GF-D8 (cell line): ENCODE data around the gene CNNM3.
"Not testable (repeated sequence)": the region's sequence is repeated elsewhere in the genome, so short reads cannot be mapped to it uniquely, and the experiment has no call there.

Experiments used
- DNase-seq: peaks from one replicate; lab custom pipeline; 2025; lab: John Stamatoyannopoulos, UW

The CNNM3 gene

GRCh38 chr2:96798733-96799622 lies 17.1 kb upstream of the CNNM3 start:
- no peak for DNase-seq

- DNase-seq, result no peak
Observed at GRCh38 chr2:96799623-96799935, 16.5 kb upstream of the CNNM3 start.

DNA sequence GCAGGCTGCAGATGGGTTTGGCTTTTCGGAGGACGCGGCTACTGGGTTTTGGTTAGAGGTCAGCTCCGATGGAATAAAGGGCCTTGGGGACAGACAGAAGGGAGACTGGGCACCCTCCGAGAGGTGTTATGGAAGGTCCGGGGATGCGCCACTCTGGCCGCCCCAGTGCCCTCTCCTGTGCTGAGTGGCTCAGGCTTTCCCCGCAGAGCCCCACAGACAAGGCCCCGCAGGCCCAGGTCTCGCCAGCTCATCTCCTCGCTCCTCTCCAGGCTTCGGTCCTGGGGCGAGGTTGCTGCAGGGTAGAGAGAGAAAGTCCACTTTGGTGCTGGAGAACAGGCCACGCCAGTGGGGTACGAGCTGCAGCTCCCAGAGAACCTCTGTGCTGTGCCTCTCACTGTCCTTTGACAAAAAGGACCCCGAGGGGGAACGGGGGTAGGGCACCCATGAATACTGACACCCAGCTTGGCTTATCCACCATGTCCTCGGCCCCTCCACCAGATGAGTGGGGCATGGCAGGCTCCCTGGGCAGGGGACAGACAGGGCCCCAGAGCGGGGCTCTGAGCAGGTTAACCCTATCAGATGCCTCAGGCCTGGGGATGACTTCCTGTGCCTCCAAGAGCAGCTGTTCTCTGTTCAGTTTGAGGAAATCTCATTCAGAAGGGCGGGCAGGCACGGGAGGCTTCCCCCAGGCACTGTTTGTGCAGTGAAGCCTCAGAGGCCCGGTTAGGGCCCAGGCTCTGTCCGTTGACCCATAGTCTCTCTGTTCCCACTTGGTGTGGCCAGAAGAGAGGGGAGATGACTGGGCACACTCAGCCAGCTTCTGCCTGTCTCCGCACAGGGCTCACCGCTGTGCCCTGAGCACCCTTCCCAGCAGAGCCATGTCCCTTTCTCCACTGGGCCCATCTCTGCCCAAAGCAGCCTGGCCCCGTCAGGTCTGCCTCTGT lies 15.7 kb upstream of the CNNM3 start:
- DNase-seq, result no peak

- no peak for DNase-seq
Observed at GRCh38 chr2:96801005-96801785, 14.9 kb upstream of the CNNM3 start.

DNA sequence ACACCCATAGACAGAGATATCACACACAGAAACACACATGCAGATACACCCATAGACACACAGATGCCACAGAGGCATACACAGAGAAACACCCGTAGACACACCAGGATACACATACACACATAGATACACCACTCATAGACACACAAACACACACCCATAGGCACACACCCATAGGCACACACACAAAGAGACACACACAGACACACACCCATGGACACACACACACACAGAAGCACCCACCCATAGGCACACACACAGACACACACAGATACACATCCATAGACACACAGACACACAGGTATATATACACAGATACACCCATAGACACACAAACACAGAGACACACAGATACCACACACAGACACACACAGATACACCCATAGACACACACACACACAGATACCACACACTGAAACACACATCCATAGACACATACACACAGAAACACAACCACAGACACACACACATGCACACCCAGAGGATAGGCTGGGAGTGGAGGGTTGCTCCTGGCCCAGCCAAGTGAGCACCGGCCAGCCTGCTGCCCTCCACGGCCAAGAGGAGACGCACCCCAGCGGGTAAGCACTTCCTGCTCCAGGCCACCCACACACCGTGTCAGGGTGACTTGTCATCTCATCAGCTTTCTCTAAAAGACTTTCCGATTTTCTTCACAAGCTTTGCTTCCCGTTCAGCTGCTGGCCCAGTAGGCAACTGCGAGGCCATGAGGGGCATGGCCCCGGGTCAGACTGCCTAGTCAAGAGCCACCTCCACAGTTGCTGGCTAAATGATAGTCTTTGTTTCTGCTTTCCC lies 14.1 kb upstream of the CNNM3 start:
- DNase-seq, result no peak

DNA sequence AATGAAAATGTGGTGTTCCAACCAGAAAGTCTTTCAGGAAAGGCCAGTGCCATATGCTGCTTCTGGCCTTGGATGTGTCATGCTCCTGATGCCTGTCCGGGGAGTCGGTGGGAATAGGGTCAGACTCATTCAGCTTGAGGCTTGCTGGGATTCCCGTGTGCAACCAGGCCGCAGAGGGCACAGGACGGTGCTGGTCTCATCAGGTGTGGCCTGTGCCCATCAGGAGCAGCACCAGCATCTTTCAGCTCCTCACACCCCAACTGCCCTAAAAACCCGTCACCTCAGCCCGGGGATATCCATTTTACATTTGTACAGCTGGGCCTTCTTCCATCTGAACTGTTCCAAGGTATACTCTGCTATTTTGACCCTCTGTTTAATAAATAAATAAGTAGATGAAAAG lies 13.3 kb upstream of the CNNM3 start:
- no peak for DNase-seq

GRCh38 chr2:96804986-96805385 lies 11.1 kb upstream of the CNNM3 start:
- no peak for DNase-seq

GRCh38 chr2:96805946-96806345 lies 10.1 kb upstream of the CNNM3 start:
- DNase-seq, result not testable (repeated sequence)

DNA sequence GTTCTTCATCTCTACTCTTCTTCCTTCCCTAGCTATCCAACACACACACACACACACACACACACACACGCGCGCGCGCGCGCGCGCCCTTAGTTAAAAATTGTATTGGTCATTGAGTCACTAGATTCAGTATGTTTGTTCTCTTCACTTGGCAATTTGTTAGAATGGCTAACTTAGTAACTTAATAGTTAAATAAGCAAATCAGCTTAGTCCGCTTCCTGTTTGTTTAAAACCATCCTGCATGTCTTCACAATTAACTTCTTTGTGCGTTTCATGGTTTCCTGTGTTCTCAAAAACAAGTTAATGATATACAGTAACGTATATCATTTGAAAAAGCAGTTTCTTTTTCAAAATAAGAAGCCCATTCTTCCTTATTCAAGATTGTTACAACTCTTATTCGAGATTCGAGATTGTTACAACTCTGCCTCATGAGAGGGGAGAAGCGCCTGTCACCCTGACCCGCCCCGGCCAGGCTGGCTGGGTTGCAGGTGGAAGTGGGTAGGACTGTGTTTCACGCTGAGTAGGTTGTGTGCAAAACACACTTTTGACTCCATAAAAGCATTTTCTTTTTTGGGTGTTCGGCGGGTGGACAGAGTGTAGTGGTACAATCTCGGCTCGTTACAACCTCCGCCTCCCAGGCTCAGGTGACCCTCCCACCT lies 9.5 kb upstream of the CNNM3 start:
- no peak for DNase-seq

DNA sequence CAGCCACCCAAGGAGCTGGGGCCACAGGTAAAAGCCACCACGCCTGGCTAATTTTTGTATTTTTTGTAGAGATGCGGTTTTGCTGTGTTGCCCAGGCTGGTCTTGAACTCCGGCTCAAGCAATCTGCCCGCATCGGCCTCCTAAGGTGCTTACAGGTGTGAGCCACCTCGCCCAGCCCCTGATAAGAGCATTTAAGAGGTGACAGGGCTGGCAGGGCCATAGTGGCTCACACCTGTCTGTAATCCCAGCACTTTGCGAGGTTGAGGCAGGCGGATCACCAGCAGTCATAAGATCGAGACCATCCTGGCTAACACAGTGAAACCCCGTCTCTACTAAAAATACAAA lies 9.0 kb upstream of the CNNM3 start:
- DNase-seq, result no peak

- no peak for DNase-seq
Observed at GRCh38 chr2:96808176-96808837, 7.8 kb upstream of the CNNM3 start.

- no peak for DNase-seq
Observed at GRCh38 chr2:96809216-96809882, 6.7 kb upstream of the CNNM3 start.

DNA sequence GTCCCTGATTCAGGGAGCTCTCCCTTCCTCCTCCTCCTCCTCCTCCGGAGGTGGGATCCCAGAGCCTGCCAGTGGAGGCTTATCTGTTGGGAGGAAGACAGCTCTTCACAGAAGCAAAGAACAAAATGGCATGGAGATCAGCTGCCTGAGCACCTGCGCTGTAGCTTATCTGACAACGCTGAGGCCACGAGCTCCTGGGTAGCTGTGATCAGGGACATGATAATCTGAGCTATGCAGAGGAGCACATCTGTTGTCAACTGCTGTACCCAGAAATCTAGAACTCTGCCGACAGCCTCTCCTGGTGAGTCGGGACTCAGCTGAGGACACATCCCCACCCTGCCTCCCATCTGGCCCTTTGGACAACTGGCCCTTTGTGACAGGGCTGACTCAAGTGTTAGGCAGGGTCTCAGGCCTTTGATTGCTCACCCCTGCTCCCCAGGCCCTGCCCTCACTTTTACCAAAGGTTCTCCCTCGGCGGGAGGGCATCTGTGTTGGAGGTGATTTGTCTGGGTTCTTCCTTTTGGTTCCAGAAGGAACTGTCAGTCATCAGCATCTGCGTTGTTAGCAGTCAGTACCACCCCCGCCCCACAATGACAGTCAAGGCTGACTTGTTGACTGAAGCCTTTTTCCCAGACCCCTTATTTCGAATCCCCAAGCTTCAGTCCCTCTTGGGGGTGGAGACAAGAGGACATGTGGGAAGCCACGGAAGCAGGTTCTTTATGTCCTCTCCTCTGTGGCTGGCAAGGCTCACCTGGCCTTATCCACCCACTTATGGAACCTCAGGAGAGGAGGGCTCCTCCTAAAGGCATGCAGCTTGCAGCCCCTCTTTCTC lies 5.9 kb upstream of the CNNM3 start:
- no peak for DNase-seq

DNA sequence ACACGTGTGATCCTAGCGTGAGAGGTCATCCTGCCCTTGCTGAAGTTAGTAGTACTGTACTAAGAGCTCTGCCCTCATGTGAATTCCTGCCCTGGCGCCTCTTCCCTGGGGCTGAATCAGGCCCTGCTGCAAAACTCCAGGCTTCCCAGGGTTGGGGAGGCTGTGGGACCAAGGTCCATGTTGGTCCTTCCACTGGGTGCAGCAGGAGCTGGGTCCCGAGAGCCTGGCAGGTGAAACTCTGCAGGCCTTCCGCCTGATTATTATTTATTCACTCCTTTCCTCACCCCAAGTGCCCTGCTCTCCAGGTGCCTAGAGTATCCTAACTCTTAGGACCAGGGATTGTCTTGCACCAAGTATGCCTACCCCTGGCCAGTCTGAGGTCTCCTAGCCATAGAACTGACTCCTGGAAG lies 5.3 kb upstream of the CNNM3 start:
- no peak for DNase-seq

- no peak for DNase-seq
Observed at GRCh38 chr2:96811917-96812316, 4.2 kb upstream of the CNNM3 start.

DNA sequence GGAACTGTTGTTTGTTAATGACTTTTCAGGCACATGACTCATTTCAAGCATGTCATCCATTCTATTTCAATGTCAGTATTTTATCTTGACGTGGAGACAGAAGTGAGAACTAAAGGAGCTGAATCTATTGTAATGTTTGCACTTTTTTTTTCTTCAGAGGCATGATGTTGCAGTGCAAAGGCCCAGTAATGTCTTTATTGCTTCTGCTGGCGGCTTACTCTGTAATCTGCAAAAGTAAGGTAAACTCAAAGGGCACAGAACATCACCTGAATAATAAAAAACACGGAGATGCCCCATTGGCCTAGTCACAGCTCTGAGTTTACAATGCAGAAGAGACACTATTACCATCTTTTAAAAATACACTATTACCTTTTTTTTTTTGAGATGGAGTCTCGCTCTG lies 2.4 kb upstream of the CNNM3 start:
- no peak for DNase-seq

DNA sequence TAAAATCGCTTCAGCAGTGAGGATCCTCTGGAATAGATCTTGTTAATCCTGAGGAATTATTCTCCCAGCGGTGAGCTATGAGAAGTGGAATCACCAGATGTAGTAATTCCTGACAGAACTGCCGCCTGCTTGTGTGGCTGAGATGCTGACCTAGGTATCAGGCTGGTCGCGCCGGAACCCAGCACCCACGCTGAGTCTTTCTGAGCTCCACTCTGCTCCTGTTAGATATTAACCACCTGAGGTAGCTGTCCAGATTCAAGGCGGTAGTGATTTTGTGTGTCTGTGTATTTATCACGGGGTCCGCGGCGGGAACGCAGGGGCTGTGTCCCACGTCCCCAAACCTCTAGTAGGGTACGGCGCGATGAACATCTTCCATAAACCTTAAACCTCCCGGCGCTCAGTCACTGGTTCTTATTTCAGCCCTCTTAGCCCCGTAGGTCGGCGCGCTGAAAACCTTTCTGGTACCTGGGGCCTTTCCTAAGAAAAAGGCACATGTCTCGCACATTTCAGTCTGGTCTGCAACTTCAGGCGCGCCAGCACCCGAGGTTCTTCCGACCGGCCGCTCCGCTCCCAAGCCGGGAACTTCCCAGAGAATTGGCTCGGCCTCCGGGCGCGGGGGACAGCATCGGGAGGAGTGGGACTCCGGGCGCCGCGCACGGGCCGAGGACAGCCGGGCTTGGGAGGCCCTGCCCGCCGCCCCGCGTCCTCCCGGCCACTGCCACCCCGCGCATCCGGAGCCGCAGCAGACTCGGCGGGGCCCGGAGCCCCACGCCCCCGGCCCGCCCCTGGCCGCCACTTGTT lies 542 bp upstream of the CNNM3 start:
- DNase-seq, result no peak
